NCI-H2227 (cell line): ENCODE data around the gene SEBOX.
A peak's percentile ranks its signal among the peaks of the same experiment; 100 is the strongest.

ENCODE experiments used
- DNase-seq: peaks from one replicate; lab custom pipeline; 2025; ENCODE audit not compliant: unreplicated experiment; lab: John Stamatoyannopoulos, UW

SEBOX gene

GRCh38 chr17:28320215-28321061 is 44.6 kb downstream of the SEBOX start:
- DNase-seq, result no peak

DNA sequence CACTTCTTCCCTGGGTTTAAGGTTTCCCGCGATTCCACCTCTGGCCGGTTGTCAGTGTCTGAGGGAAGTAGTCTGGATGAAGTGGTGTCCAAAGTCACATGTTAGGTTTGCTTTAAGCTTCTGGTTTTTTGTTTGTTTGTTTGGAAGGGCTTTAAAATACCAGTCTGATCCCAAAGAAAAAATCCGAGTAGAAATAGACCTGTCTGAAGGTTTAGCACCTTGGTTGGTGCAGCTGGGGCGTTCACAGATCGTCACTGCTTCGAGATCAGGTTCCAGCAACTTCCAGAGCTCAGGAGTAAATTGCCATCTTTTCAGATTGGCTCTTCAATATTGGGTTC is 45.4 kb downstream of the SEBOX start:
- no peak for DNase-seq

DNA sequence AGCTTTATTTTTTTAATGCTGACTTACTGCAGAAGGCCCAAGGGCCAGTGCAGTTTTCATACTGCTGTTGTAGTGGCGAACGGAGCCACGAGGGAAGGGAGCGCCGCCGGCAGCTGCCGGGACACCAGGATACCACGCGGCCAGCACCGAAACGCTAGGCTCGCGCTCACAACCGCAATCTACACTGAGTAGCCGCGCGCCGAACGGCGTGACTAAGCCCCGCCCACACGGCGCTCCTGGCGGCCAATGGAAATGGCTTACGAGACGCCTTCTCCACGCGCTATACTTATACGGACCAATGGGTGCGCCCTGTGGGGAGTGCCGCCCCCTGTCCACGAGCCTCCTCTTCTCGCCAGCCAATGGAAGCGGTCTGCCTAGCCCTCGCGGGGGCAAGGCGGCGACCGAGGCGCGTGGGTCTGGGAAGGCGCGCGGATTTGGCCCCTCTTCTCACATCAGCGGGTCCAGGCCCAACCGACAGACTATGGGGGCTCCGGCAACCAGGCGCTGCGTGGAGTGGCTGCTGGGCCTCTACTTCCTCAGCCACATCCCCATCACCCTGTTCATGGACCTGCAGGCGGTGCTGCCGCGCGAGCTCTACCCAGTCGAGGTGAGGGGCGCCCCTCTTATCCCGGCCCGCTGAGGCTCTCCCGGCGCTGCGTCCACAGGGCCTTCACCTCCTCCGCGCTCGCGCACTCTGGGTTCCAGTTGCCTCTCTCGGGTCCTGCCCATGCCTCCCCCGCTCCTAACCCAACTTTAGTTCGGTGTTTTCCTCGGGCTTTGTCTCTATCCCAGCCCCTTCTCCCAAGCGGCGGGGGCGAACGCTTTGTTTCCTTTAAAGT is 46.0 kb downstream of the SEBOX start, which contains the start of gene TMEM97:
TSS of gene TMEM97 (plus strand) at position 442 of the 839 bp plus-strand sequence. CDS start at position 482, 40 bp downstream.
- DNase-seq, result peak; percentile 96

- peak; percentile 38 for DNase-seq
Observed at GRCh38 chr17:28317966-28318758, 46.8 kb downstream of the SEBOX start.

GRCh38 chr17:28317099-28317965 is 47.7 kb downstream of the SEBOX start:
- DNase-seq, result no peak

- no peak for DNase-seq
Observed at GRCh38 chr17:28315846-28316705, 48.9 kb downstream of the SEBOX start.

DNA sequence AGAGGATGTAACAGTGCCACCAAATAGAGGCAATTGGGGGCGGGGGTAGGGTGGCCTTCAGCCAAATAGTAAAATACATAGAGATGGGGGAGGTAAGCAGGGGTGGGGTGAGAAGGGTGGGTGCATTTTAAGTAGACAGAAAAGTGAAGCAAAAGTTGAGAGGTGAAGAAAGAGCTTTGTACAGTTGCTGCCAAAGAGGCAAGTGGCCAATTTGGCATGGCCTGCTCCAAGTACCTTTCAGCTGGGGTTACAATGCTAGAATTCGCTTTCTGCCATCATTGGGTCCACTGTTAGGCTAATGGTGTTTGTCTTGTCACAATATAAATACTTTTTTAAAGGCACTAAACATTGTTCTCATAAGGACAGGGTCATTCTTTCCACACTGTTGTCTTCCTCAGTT is 51.2 kb downstream of the SEBOX start:
- DNase-seq, result no peak
